ENCODE measurements around the gene AKNAD1.
A peak's percentile ranks its signal among the peaks of the same experiment; 100 is the strongest.

The AKNAD1 gene

DNA sequence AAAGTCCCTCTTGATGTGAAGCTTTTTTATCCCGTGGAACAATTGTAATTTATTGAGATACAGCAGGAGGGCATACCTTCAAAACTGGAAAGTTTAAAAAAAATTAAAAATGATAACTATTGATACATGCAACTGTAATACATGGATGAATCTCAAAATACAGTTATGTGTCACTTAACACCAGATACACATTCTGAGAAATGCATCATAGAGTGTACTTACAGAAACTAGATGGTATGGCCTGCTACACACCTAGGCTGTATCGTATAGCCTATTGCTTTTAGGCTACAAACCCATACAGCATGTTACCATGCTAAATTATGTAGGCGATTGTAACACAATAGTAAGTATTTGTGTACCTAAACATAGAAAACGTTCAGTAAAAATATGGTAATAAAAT is 7.1 kb upstream of the AKNAD1 start:
- DNase-seq = no peak

DNA sequence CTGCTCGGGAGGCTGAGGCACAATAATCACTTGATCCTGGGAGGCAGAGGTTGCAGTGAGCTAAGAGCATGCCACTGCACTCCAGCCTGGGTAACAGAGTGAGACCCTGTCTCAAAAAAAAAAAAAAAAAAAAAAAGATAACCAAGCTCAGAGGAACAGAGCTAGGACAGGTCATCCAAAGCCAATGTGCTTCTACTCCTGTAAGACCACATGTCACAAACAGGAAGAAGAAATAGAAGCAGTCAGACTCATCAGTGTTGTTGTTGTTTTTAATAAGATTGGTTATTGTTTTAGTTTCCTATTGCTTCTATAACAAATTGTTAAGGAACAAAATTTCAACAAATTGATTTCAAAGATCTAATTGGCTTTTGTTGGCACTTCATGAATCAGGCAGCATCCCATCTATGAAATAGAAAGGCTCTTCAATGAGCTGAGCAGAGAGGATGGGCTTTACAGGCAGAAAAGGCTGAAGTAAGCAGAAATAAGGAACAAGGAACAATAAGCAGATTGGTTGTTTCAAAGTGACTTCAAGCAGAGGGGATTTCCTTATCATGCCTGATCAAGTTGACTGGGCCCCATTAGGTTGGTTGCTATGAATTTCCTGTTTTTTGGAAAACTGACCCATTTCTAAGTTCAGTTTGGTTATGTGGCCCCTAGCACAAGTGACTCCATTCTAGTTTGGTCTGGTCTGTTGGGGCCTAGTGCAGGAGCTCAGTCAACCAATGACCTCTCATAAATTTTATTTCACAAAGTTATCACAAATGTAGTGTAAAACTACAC is 6.0 kb upstream of the AKNAD1 start:
- no peak for DNase-seq

DNA sequence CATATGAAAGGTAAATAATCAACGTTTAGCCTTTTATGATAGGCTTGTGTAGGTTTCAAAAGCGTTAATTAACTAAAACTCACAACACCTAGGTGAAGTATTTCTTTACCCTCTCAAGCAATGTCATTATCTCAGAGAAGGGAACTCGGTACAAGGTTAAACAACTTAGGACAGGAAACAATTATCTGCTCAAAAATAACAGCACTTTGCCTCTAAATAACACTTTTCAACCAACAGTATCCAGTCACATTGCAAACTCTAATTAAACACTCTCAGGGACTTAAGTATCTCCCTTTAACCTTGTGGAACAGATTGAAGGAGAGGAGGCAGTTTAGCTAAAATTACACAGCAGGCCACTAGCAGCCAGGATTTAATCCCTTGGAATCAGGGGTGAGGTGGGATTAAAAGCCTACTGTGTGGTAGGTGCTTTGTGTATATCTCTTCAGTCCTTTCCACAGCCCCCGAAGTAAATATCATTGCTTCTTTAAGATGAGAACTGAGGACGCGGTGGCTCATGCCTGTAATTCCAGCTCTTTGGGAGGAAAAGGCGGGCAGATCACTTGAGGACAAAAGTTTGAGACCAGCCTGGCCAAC is 5.2 kb upstream of the AKNAD1 start:
- DNase-seq = no peak

DNA sequence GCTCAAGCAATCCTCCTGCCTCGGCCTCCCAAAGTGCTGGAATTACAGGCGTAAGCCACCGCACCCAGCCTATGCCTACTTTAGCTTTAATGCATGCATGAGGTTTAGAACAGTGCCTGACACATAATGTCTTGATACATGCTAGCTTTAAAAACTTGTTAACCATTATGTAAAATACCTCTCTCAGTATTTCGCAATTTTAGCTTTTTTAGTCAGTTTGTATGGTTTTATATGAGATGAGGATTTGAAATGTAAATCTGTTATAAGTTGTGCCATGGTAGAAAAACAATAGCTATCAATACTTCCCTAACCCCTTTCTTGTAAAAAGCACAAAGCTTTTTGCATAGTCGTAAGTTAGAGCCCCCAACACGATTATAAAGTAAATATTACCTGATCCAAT is 4.7 kb upstream of the AKNAD1 start:
- DNase-seq = no peak

DNA sequence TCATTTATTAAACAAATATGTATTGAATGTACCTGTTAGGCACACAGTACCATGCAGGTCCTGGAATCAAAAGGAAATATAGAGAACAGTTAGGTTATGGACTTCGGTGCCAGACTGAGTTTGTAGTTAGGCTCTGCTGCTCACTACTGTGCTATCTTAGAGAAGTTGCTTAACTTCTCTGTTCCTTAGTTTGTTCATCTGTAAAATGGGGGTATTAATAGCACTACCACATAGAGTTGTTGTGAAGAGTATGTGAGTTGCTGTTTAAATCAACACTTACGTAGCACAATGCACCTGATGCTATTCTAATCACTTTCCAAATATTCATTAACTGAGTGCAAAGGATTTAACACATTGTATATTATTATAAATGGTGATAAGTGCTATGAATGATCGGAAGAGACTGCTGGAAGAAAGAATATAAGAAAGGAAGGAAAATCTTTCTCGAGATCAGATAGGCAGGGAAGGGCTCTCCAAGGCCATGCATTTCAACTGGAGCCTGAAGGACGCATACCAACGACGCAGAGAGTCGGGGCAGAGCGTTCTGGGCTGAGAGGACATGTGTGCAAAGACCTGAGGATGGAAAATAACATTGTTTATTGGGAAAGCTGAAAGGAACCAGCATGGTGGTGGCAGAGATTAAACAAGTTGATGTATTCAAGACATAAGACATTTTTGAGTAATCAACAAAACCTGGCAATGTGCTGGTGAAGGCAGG is 3.5 kb upstream of the AKNAD1 start:
- DNase-seq = no peak

DNA sequence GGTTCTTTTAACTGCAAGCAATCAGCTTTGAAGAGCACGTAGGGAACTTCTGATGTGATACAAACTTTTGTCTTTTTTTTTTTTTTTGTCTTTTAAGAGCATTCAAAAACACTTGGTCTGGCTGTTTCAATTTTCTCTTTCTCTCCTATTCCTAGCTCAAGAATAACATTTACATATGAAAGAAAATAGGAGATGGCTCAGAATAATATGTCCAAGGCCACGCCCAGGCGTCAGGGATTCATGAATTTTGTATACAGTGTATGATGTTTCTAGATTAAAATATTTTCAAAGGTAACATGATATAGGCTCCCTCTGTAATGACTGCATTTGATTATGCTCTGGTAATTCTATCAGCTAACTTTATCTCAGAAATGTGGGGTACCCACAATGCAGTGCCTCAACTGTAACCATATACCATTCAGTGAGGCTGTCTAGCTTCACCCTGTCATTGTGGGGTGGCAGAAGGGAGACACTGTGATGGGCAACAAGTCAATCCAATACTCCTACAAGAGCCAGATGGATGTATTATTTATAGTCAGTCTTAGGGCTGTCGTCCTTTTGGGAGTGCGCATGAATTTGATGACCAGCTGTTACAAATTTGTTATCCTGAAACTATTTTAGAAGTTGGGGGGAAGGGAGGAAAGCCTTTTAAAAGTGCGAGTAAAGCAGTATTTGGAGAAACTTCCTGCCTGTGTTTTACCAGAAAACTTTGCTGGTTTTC is 1.5 kb upstream of the AKNAD1 start:
- DNase-seq = no peak

DNA sequence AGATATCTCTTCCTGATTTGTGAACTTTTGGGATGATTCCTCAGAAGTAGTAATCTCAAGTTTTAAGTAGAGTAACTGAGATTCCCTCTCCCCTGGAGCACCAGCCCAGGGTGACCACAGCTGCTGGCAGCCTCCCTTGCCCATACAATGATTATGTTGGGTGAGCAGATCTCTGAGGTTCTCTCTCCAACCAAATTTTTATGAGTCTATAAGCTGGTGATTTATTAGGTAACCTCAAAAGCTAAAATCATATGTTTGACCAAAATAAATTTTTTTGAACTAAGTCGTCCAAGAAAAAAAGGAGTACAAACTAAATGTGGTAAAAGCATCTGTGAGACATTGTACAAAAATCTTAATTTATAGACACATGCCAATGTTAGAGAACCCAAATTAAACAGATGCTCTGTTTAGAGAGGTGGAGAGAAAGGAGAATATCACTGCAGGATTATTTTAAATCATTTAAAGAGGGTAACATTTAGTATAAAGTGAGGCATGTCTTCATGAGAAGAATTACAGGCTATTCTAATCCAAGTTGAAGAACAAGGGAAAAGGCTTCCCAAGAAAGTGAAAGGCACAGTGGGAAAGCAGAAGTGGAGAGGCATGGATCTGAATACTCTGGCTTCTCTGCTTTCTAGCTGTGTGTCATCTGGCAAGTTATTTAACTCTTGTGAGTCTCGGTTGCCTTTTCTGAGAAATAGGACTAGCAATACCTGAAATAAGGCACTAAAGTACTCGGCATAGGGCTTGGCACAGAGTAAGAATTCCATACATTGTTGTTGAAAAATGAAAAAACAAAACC is 2.5 kb downstream of the AKNAD1 start:
- no peak for DNase-seq

DNA sequence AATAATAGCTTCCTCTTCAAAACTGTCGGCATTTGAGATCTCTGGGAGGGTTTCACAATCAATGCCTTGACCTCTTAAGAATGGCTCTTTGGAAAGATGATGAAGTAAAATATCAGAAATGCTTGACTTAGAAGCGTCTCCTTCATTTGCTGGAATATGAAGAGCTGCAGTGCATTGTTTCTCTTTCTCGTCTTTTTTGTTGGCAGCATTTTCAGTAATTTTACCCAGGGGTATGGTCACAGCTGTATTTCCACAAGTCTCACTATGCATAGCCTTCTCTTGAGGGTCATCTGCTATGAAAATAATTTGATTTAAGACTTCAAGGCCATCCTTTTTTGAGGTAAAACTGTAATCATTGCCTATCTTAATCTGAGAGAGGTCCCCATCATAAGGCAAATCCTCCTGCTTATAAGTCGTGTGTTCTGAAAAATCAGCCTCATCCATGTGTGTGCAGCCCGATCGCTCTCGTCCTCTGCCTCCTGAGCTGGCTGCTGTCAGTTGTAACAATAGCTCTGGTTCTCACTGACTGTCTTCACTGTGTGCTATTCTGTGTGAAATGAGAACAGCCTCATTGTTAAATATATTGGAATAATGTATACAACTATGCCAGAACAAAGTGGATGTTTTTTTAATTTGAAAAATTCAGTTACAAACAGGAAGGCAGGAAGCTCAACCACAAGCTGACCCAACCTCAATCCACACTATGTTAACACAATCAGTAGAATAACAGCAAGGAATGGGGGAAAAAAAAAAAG is 4.5 kb downstream of the AKNAD1 start:
- DNase-seq = no peak

DNA sequence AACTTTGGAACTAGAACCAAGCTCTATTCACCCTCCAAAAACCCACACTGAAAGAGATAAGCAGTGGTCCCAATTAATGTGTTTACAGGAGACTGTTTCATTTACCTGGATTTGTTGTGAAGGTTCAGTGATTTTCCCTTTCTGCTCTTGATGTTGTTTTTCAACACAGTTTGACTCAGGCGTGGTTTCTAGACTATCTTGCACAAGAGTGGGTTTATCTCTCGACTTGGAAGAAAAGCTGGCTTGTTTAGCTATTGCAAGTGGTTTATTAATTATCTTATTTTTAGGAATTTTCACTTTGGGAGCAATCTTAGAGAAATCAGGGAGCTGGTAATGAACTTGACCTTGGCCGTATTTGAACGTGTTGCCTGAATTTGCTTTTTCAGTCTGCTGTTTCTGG is 5.3 kb downstream of the AKNAD1 start:
- no peak for DNase-seq

DNA sequence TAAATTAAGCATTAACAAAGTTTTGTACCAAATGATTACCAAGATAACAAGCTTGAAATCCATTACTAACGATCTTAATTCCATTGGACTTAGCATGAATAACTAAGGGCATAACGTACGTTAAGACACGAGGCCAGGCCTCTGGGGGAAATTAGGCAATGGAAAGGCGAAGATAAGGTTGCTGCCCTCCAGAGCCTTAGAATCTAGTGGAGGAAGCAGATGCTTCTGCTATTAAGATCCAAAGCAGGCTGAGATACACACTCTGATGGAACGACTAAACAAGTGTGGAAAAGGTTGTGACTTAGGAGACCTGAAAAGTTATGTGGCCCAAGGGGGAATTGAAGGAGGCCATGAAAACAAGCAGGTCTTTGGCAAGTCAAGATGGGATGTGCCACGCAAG is 6.0 kb downstream of the AKNAD1 start:
- DNase-seq = no peak

DNA sequence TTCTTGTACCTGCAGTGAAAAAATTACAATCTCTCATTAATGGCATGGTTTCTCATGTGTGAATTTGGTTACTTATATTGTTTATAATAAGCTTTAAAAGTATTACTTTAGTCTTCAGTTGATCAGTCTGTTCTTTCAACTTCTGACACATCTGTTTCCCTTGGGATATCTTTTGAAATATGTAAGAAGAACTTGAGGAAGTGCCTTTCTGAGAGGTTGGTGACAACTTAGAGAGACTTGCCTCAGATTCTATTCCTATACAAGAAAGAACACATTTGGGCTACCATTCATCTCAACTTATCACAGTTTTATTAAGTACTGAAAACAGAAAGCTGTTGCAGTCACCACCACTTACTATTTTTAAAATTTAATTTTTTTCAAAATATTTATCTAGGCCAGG is 8.1 kb downstream of the AKNAD1 start:
- no peak for DNase-seq

DNA sequence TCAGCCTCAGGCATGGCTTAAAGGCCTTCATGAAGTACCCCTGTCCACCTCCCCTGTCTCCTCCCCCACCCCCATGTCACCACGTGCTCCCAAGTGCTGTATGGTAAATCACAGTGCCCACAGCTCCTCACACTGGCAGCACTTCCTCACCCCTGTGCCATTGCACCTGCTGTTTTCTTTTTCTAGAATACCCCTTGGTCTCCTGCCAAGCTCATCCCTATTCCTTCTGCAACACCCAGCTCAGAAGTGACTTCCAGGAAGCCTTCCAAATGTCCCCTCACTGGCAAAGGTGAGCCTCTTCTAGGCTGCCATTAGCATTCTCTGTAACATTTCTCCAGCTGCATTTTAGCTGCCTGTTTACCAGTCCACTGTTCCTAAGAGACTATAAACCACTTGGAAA is 9.4 kb downstream of the AKNAD1 start:
- no peak for DNase-seq

DNA sequence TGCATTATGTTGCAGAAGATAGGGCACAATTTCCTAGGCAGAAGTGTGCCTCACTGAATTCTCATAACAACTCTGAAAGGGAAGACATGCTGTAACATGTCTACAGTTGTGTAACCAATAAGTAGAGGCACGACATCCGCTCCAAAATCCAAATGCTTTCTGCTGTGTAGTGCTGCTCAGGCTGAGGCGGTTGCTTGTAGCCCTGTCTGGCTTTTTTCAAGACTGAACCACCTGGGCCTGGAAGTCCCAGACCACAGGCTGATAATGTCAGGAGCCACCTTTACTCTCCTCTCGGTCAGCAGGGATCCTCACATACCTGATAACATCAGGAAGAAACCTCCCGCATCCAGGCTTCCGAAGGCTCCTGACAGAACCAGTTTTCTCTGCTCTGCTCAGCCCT is 10.9 kb downstream of the AKNAD1 start:
- no peak for DNase-seq

DNA sequence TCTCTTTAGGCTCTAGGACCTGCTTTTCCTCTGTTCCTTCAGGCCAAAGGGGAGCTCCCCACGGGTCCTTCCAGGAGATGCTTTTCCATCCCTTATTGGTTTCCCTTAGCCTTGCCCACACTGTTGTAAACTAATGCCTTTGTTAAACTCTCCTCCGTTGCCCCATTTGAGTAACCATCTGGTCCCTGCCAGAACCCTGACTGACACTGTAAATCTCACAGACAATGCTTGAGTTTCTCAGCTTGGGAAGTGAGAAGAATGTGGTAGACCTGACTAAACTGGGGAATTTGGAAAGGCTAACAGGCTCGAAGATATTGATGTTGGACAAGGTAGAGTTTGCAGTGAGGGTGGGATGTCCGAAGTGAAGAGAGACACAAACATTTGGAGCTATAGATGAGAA is 11.4 kb downstream of the AKNAD1 start:
- no peak for DNase-seq

DNA sequence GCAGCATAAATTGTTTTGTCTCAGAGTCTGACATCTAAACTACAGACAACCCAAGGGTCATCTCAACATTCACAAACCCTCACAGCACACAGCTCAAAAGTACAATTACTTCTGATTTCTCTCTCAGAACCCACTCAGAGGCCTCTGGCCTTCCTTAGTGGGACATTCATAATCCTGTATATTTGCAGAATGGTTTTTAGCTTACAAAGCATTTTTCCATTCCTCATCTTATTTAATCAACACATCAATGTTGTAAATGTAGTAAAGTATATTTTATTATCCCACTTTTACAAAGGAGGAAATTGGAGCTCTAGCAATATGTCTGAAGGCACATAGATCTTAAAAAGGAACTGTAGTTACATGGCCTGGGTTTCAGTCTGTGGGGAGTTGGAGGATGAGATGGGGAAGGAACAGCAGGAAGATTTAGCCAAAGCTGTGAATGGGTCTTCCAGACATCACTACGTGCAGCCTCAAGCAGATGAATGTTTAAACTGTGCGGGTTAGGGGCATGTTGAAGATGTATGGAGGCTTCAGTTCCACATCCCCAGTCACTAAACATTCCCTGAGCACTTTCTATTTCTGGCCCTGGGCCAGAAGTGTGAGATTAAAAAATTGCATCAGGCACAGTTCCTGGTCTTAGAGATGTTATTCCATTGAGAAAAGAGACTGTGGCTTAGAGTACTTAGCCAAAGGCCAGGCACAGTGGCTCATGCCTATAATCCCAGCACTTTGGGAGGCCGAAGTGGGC is 13.3 kb downstream of the AKNAD1 start:
- no peak for DNase-seq

DNA sequence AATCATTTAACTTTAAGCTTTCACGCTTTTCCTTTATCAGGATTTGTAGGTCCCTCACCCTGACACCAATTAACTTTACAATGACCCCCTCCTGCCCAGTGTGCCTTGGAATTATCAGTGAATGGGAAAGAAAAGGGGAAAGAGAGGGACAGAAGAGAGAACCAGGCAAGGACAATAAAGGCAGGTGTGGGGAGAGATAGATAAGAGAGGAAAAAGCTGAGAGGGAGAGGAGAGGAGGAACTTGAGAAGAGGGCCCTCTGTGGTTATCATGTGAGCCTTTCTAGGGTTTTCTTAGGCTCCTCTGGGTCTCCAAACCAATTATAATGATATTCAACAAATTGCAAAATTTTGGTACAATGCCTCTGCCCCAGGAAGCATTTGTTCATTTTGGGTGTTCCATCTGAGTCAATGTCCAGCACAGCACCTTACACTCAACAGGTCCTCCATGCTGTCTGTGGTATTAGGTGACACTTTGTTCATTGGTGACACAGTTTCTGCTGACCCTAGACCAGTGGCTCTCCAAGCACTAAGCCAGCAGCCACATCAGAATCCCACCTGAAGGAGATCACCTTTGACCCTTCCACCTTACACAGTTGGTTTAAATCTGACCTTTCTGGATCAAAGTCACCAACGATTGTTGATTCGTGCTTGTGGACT is 14.2 kb downstream of the AKNAD1 start:
- no peak for DNase-seq

DNA sequence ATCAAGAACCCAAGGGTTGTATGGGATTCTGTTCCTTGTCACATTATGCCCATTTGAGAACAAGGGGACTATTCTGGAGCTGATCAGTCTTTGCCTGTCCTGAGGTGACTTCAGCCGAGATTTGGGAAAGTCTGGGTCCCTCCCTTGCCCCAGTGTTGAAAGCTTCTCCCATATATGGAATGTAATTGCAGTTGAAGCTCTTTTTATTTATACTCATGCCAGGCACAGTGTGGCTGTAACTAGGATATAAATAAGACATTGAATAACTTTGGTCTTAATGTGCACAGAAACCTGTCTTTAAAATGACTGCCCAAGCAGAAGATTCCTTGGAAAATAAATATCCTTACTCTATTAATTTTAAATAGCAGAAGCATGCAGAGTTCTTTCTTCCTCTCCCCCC is 15.2 kb downstream of the AKNAD1 start:
- no peak for DNase-seq

DNA sequence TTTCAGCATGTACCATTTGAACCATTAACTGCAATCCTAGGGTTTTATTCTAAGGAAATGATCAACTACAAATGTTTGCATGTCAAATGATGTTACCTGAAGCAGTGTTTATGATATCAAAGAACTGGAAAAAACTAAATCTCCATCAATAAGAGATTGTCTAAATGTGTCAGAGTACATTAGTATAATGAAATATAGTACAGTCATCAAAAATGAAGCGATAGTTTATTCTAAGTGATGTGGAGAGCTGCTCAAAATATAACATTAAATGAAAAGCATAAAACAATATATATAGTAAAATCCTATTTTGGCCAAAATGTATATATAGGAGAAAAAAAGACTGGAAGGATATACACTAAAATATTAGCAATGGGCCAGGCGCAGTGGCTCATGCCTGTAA is 24.0 kb downstream of the AKNAD1 start:
- no peak for DNase-seq

DNA sequence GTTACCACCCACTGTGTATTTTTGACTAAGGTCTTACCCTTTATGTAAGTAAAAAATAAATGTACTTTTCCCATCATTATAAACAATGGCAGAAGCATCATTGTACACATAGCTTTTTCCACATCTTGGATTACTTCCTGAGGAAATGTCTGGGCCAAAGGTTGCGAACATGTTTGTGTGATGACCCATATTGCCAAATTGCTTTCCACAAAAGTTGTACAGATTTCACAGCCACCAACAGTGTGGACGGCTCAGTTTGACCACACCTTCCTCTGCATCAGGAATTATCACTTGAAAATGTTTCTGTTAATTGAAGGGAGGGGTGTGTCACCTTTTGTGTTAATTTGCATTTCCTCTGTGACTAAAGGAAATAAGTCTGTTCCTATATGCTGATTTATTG is 25.7 kb downstream of the AKNAD1 start:
- no peak for DNase-seq

DNA sequence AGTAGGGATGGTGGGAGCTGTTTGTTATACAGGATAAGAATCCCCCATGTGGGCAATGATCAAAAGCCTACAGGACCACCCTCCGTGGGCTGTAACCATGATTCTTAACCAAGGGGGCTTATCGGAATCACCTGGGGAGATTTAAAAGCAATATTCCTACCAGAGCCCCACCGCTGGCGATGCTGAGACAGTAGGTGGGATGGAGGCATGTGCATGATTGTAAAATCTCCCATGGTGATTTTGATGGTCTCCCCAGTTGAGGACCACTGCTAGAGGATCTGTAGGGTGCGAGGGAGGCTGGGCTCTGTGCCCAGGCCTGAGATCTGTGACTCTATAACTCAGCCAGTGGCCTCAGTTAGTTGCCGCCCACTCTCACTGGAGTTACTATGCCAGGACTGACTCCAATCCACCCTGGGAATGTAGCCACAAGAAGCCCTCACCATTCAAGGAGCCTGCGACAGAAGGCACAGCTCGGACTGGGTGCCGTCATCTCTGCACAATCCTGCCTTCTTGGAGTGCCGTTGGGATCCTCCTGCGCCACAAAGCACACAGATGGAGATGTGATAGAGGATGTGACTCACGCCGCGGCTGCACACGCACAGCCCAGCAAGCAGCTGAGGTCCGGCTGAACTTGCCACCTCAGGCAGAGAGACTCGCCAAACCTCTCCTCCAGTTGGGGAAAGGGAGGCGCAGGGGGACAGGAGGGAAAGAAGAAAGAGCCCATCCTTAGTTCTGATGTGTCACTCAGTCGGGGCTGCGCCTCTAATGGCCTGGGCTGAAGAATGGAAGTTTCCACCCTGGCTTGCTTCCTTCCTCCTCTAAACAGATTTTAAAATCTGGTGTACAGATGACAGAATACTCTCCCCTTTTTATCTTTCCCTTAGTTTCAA is 26.5 kb downstream of the AKNAD1 start:
- peak; percentile 89 for DNase-seq

All from amniotic stem cell (primary cell).